ENCODE results near the gene LDB2. TPM values are rescaled to one million over a fixed set of nuclear protein-coding genes. Genes with fewer than 3 reads are reported as not detected.

LDB2 gene
- total RNA-seq, 4 donors from 2014 or later: 7.0 to 26.4 (median 18.1) TPM

DNA sequence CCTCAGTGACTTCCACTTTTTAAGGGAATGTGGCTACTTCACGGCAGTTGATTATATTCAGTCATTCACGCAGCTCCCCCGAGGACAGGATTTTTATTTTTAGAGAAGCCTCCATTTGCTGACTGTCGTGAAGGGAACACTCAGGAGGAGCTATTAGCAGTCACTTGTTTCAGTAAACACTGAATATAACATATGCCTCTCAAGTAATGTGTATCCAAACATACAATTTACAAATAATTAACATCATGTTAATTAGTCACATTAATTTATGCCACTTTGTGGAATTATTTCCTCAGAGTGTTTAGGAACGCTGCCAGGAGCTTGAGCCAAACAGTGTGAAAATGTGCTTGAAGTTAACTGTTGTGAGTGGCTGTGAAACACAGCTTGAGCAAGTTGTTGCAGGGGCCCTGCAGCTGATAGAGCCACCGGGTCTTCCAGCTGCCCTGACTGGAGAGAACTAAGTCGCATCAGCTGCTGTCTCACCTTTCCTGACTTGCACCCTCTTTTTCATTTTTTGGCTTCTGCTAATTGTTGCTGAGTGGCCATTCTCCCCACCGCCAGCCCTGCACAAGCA, 245.6 kb downstream of the LDB2 start:
- in situ Hi-C loops (cut with MboI; ENCODE audit: low sequenced_read_pairs in 4 of 4): no loop called here

GRCh38 chr4:16646459-16646858, 252.0 kb downstream of the LDB2 start:
- Histone ChIP-seq H3K27me3 (no peaks in the 10 kb centered on the region), H3K36me3 (no peaks in the 10 kb centered on the region), H3K27ac (no peak overlapping the region), H3K9me3 (no peaks in the 10 kb centered on the region), H3K4me1 (peaks cover 0 to 3% of the 10 kb centered on the region in 2 donors), H3K4me3 (no peak overlapping the region)
- no peak for TF ChIP-seq POLR2A (IDR thresholded peaks at IDR 0.05)
- no peak for TF ChIP-seq CTCF (IDR thresholded peaks at IDR 0.05 in 4 of 5, conservative IDR thresholded peaks at IDR 0.05 in 1 of 5)
- ATAC-seq: no peak
- in situ Hi-C loops (cut with MboI; ENCODE audit: low sequenced_read_pairs in 4 of 4) (no loop called here), intact Hi-C loops (cut with DNase I; ENCODE audit: low total_unique reads) (no loop called here)
- no peak for DNase-seq

More for the DNA sequence above, 245.6 kb downstream of the LDB2 start:
- H3K4me3 ChIP-seq: no peak overlapping the region
- no peaks in the 10 kb centered on the region for H3K36me3 ChIP-seq
- H3K27ac ChIP-seq: no peak overlapping the region
- no peaks in the 10 kb centered on the region for H3K9me3 ChIP-seq
- H3K27me3 ChIP-seq: no peaks in the 10 kb centered on the region
- intact Hi-C loops (cut with DNase I; ENCODE audit: low total_unique reads): no loop called here
- no peak for TF ChIP-seq POLR2A (IDR thresholded peaks at IDR 0.05)
- TF ChIP-seq CTCF (IDR thresholded peaks at IDR 0.05 in 4 of 5, conservative IDR thresholded peaks at IDR 0.05 in 1 of 5): no peak
- H3K4me1 ChIP-seq: no peaks in the 10 kb centered on the region
- ATAC-seq: no peak
- no peak for DNase-seq

- Histone ChIP-seq H3K4me1 (peaks cover 0 to 3% of the 10 kb centered on the region in 2 donors), H3K27ac (no peak overlapping the region), H3K27me3 (no peaks in the 10 kb centered on the region), H3K4me3 (no peak overlapping the region), H3K9me3 (no peaks in the 10 kb centered on the region), H3K36me3 (no peaks in the 10 kb centered on the region)
- TF ChIP-seq CTCF (IDR thresholded peaks at IDR 0.05 in 4 of 5, conservative IDR thresholded peaks at IDR 0.05 in 1 of 5): no peak
- no peak for TF ChIP-seq POLR2A (IDR thresholded peaks at IDR 0.05)
- intact Hi-C loops (cut with DNase I; ENCODE audit: low total_unique reads) (no loop called here), in situ Hi-C loops (cut with MboI; ENCODE audit: low sequenced_read_pairs in 4 of 4) (no loop called here)
- no peak for ATAC-seq
- DNase-seq: no peak
Observed at GRCh38 chr4:16643893-16644292, 254.6 kb downstream of the LDB2 start.

GRCh38 chr4:16642897-16643296, 255.5 kb downstream of the LDB2 start:
- ATAC-seq (no peak), DNase-seq (no peak)
- intact Hi-C loops (cut with DNase I; ENCODE audit: low total_unique reads): no loop called here
- in situ Hi-C loops (cut with MboI; ENCODE audit: low sequenced_read_pairs in 4 of 4): no loop called here
- Histone ChIP-seq H3K4me3 (no peak overlapping the region), H3K27me3 (no peaks in the 10 kb centered on the region), H3K4me1 (peaks cover 0 to 3% of the 10 kb centered on the region in 2 donors), H3K27ac (no peak overlapping the region), H3K36me3 (no peaks in the 10 kb centered on the region), H3K9me3 (no peaks in the 10 kb centered on the region)
- TF ChIP-seq POLR2A (IDR thresholded peaks at IDR 0.05) (no peak), CTCF (IDR thresholded peaks at IDR 0.05 in 4 of 5, conservative IDR thresholded peaks at IDR 0.05 in 1 of 5) (no peak)

DNA sequence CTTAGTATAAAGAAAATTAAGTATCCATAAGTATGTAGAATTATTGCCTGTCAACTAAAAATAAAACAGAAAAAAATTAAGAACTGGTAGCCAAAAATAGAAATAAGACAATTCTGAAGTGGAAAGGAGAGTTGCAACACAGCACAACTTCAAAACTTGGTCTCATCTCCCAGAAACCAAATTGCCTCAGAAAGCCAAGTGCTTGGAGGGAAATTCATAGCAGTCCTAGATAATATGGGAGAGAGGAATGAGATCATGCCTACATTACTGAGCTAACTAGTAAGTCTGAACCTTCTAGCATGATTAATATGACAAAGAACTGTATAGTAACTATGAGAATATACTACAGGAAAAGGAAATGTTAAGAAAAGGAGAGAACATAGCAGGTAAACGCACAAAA, 256.5 kb downstream of the LDB2 start:
- H3K27ac ChIP-seq: no peak overlapping the region
- in situ Hi-C loops (cut with MboI; ENCODE audit: low sequenced_read_pairs in 4 of 4): no loop called here
- peaks cover 0 to 3% of the 10 kb centered on the region in 2 donors for H3K4me1 ChIP-seq
- H3K27me3 ChIP-seq: no peaks in the 10 kb centered on the region
- no peaks in the 10 kb centered on the region for H3K36me3 ChIP-seq
- no peak overlapping the region for H3K4me3 ChIP-seq
- no peak for DNase-seq
- intact Hi-C loops (cut with DNase I; ENCODE audit: low total_unique reads): no loop called here
- no peak for ATAC-seq
- TF ChIP-seq CTCF (IDR thresholded peaks at IDR 0.05 in 4 of 5, conservative IDR thresholded peaks at IDR 0.05 in 1 of 5) (no peak), POLR2A (IDR thresholded peaks at IDR 0.05) (no peak)
- no peaks in the 10 kb centered on the region for H3K9me3 ChIP-seq
